H54 (cell line): ENCODE data around the gene A2M.

Experiments used
- DNase-seq: peaks from one replicate; pipeline ENCODE4 v3.0.0; 2011; ENCODE audit warnings: low spot score, mixed read lengths; ENCODE audit not compliant: insufficient read length
- FAIRE-seq: peaks from 3 replicates; lab custom pipeline; 2011; peaks lifted over from hg19 to GRCh38; lab: Jason Lieb, UNC
- POLR2A ChIP-seq: IDR thresholded peaks from 2 replicates; pipeline ENCODE4 v1.6.1; 2011; ENCODE audit warnings: low read depth, mild to moderate bottlenecking, low read length

The A2M gene

GRCh38 chr12:9077152-9078031, 38.3 kb downstream of the A2M start:
- DNase-seq (no peak), FAIRE-seq (no peak)
- no peak for TF ChIP-seq POLR2A

- DNase-seq (no peak), FAIRE-seq (no peak)
- no peak for TF ChIP-seq POLR2A
Observed at GRCh38 chr12:9076733-9077132, 39.0 kb downstream of the A2M start.

DNA sequence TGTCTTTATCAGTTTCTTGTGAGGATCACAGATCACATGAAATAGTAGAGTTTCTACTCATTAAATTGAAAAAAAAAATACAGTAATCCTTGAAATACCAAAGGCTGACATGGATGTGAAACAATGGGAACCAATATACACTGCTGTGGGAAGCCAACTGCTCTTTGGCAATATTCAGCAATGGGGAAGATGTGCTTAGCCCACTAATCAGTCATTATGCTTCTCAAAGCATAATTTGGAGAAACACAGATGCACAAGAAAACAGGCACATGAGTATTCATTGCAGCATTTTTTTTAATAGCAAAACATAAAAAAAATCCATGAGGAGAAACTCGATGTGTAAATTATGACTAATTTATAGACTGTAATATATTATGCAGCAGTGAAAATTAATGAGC, 40.6 kb downstream of the A2M start:
- FAIRE-seq (no peak), DNase-seq (no peak)
- TF ChIP-seq POLR2A: no peak

- TF ChIP-seq POLR2A: no peak
- FAIRE-seq: no peak
- no peak for DNase-seq
Observed at GRCh38 chr12:9074484-9075137, 41.1 kb downstream of the A2M start.

- no peak for TF ChIP-seq POLR2A
- FAIRE-seq: no peak
- no peak for DNase-seq
Observed at GRCh38 chr12:9073076-9073475, 42.6 kb downstream of the A2M start.

DNA sequence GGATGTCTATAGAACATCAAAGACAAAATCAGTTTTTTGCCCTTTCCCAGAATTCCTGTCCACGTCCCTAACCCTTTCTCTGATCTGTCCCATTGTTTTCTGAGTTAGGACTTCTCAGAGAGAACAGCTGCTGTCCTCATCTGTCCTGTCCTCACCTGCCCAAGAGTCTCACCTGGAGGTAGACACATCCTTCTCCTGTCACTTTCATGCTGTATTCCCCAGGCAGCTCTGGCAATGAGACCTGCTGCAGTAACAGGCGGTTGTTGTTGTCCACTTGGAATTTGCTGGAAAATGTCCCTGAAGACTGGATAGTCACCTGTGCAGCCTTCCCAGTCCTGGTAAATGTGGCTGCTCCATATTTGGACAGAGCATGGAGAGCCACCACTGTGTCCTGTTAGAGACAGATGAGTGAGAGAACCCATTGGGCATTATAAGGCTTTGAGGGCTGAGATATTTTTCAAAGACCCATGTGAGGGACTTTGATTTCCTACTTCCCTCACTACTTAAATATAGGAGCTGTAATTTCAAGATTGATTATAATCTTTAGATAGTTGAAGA, 43.2 kb downstream of the A2M start:
- DNase-seq (no peak), FAIRE-seq (no peak)
- no peak for TF ChIP-seq POLR2A

- DNase-seq (no peak), FAIRE-seq (no peak)
Observed at GRCh38 chr12:9071969-9072368, 43.8 kb downstream of the A2M start.

GRCh38 chr12:9071518-9071917, 44.2 kb downstream of the A2M start:
- no peak for DNase-seq
- no peak for TF ChIP-seq POLR2A
- no peak for FAIRE-seq

More at GRCh38 chr12:9071969-9072368, 43.8 kb downstream of the A2M start:
- no peak for TF ChIP-seq POLR2A

- DNase-seq: no peak
- FAIRE-seq: no peak
- TF ChIP-seq POLR2A: no peak
Observed at GRCh38 chr12:9070351-9070750, 45.4 kb downstream of the A2M start.

DNA sequence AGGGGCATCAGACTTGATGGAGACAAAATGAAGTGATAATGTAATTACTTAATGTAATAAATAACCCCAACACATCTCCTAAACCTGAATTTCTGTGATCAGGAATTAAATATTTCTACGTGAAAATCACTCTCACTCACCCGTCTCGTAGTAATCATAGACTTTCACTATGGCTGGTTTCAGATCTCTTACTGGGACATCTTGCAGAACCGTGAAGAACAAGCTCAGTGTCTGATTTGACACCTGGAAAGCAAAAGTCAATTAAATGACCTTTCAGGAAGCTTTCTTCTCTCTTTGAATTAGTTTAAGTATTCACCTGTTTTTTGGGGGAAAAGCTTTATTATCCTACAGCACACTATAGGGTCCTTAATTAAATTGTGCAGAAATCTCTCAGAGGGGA, 47.1 kb downstream of the A2M start:
- no peak for TF ChIP-seq POLR2A
- FAIRE-seq (no peak), DNase-seq (no peak)

- no peak for FAIRE-seq
- TF ChIP-seq POLR2A: no peak
- no peak for DNase-seq
Observed at GRCh38 chr12:9068086-9068485, 47.6 kb downstream of the A2M start.

- FAIRE-seq: no peak
- no peak for DNase-seq
- no peak for TF ChIP-seq POLR2A
Observed at GRCh38 chr12:9066755-9067423, 48.8 kb downstream of the A2M start.

DNA sequence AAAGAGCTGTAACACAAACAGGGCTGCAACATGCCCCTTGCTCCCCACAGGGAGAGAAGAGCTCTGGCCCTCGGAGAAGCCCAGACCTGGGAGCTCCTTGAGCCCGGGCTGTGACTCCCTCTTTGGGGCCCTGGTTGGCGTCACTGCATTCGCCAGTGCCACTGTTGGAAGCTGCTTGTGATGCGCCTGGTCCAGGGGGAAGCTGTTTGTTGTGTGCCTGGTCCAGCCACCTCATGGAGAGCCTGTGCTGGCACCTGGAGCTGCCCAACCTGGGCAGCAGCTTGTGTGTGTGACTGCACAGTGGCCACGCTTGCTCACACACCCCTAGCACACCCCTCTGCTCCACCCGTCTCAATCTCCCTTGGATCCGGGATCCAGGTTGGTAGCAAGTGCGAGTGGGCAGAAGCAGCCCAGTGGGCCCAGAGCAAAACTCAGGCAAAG, 49.5 kb downstream of the A2M start:
- TF ChIP-seq POLR2A: no peak
- no peak for DNase-seq
- no peak for FAIRE-seq

DNA sequence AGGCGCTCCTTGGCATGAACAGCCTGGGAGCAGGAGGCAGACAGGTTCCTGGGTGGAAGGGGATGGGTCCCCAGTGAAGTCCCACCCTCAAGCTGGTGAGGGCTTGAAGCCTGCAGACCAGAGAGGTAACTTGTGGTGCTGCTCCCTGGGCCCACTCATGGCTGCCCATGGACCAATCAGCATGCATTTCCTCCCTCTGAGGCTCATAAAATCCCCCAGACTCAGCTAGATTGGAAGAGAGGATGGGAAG, 50.2 kb downstream of the A2M start:
- DNase-seq: no peak
- no peak for TF ChIP-seq POLR2A
- FAIRE-seq: no peak
